Ovary (tissue), 3 donors: ENCODE results near the gene CHKA.

Experiments
- EP300 ChIP-seq: sonication (generic); formaldehyde crosslinking; IDR thresholded peaks from one replicate; pipeline ENCODE4 v1.6.1; 2017; ENCODE audit warnings: antibody characterized with exemption
- POLR2A ChIP-seq: fragments of 450-650 bp; IDR thresholded peaks from one replicate; pipeline ENCODE4 v1.6.1; 2017; ENCODE audit warnings: antibody characterized with exemption, mild to moderate bottlenecking, moderate library complexity
- TF ChIP-seq, protein P1 (sequence below), 3 donors: fragments of 450-650 bp in 2 of 3; fragments of 200-600 bp in 1 of 3; IDR thresholded peaks; one replicate each; pipeline versions ENCODE4 v1.5.1 to v1.8.0; 2016 to 2022; ENCODE audit warnings: antibody characterized with exemption in 3 of 3, mild to moderate bottlenecking in 1 of 3
- donor health status: DM: no; HTN: no; CAD: no.

- TF ChIP-seq, protein P1, sequence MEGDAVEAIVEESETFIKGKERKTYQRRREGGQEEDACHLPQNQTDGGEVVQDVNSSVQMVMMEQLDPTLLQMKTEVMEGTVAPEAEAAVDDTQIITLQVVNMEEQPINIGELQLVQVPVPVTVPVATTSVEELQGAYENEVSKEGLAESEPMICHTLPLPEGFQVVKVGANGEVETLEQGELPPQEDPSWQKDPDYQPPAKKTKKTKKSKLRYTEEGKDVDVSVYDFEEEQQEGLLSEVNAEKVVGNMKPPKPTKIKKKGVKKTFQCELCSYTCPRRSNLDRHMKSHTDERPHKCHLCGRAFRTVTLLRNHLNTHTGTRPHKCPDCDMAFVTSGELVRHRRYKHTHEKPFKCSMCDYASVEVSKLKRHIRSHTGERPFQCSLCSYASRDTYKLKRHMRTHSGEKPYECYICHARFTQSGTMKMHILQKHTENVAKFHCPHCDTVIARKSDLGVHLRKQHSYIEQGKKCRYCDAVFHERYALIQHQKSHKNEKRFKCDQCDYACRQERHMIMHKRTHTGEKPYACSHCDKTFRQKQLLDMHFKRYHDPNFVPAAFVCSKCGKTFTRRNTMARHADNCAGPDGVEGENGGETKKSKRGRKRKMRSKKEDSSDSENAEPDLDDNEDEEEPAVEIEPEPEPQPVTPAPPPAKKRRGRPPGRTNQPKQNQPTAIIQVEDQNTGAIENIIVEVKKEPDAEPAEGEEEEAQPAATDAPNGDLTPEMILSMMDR (IDR thresholded peaks at IDR 0.05), result no peak
- TF ChIP-seq POLR2A (no peak), EP300 (no peak)
Observed at GRCh38 chr11:68080860-68081259, 40.3 kb downstream of the CHKA start.
